LHCN-M2 (cell line): ENCODE results near the gene CEP70. TPM values are rescaled to one million over a fixed set of nuclear protein-coding genes. Genes with fewer than 3 reads are reported as not detected.
A peak's percentile ranks its signal among the peaks of the same experiment; 100 is the strongest.
"Not testable (repeated sequence)": the region's sequence is repeated elsewhere in the genome, so short reads cannot be mapped to it uniquely, and the experiment has no call there.

Experiments
- DNase-seq: peaks from one replicate; pipeline ENCODE4 v3.0.0-alpha.2; 2012; ENCODE audit warnings: low read depth
- polyA plus RNA-seq: library from polyadenylated mRNA; unstranded; fragments of >200 nt; gene quantifications from one replicate; pipeline ENCODE4 v1.2.1, GENCODE V29; 2012; ENCODE audit warnings: missing spikeins
- total RNA-seq: library from RNA; depleted of rRNA; stranded (reverse); fragments of >200 nt; gene quantifications from 2 replicates; pipeline ENCODE4 v1.2.3, GENCODE V29; 2014; rRNA removed

The CEP70 gene
- total RNA-seq, result 18.5 and 22.6 TPM in 2 replicates
- 5.7 TPM for polyA plus RNA-seq

GRCh38 chr3:138594150-138594934 lies at the start of gene CEP70:
Gene CEP70, minus strand, starts transcription at chr3:138594260. Its CDS starts 21,333 bp downstream, at chr3:138572927.
- peak; percentile 91 for DNase-seq

DNA sequence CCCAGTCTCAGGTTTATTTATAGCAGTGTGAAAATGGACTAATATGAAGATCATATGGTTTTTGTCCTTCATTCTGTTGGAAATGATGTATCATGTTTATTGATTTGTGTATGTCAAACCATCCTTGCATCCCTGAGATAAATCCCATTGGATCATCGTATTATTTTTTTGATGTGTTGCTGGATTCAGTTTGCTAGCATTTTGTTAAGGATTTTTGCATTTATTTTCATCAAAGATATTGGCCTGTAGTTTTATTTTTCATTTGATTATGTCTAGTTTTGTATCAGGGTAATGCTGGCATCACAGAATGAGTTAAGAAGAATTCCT lies 48.8 kb upstream of the CEP70 start:
- DNase-seq, result no peak

DNA sequence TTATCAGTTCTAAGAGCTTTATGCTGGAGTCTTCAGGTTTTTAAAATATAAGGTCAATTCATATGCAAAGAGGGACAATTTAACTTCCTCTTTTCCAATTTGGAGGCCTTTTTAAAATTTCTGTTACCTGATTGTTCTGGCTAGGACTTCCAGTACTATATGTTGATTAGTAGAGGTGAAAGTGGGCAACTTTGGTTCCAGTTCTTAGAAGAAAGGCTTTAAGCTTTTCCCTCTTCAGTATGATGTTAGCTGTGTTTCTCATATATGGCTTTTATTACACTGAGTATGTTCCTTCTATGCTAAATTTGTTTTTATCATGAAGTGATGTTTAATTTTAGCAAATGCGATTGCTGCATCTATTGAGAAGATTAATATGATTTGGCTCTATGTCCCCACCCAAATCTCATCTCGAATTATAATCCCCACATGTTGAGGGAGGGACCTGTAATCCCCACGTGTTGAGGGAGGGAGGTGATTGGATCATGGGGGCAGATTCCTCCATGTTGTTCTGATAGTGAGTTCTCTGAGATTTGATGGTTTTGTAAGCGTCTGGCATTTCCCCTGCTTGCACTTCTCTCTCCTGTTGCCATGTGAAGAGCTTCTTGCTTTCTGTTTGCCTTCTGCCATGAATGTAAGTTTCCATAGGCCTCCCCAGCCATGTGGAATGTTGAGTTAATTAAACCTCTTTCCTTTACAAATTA lies 48.3 kb upstream of the CEP70 start:
- no peak for DNase-seq

- no peak for DNase-seq
Measured at GRCh38 chr3:138640537-138640936, 46.5 kb upstream of the CEP70 start.

DNA sequence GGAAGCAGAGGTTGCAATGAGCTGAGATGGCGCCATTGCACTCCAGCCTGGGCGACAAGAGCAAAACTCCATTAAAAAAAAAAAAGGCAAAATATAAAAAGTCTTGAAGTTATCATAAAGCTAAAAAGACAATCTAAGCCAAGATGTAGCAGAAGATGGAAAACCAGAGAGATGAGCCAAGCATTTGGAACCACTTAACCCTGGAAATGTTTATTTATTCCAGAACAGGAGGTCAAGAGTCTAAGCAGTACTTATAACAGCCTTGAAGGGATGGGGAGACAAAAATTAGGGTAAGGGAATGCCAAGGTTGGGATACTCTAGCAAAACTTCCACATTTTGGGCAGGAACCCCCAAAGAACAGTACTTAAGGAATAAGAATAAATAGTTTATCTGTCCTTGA lies 44.6 kb upstream of the CEP70 start:
- no peak for DNase-seq

DNA sequence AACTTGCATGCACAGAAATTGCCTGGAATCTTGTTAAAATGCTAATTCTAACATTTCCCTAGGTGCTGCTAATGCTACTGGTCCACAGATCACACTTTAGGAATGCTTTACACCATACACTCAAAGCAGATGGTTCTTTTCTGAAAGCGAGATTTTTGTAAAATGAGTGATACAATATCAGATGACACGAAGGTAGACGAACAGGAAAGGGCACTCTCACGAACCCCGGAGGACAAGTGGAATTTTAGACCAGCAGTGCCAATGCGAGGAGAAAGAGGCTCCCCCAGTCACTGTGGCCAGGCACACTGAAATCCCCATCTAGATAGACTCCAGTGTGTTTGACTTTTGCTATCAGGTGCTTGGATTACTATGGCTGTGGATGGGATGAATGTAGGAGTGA lies 35.5 kb upstream of the CEP70 start:
- DNase-seq, result no peak

DNA sequence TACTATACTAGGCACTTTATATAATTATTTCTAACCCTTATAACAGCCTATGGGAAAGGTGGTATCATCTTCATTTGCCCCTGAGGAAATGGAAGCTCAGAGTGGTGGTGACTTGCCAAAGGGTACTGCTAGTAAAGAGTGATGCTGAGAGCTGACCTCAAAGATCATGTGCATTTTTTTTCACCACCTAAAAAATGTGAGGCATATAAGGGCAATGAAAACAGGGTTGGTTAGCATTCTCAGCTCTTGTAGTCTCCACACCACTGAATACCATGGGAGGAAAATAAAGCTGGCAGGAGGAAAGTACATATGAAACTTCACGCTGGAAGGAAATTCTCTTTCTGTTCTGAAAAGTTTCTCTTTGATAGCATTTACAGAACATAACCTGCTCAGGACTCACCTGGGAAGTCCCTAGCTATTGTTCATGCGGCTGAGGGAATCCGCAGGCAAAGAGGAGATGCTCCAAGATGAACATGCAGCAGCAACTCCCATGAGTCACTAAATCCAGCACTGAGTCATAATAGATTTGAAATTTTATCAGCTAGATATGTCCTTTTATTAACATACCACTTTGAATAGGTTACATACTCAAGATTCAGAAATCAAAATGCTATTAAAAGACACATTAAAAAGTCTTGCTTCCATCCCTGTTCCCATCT lies 31.8 kb upstream of the CEP70 start:
- DNase-seq, result peak; percentile 64

GRCh38 chr3:138624518-138624917 lies 30.5 kb upstream of the CEP70 start:
- DNase-seq, result no peak

DNA sequence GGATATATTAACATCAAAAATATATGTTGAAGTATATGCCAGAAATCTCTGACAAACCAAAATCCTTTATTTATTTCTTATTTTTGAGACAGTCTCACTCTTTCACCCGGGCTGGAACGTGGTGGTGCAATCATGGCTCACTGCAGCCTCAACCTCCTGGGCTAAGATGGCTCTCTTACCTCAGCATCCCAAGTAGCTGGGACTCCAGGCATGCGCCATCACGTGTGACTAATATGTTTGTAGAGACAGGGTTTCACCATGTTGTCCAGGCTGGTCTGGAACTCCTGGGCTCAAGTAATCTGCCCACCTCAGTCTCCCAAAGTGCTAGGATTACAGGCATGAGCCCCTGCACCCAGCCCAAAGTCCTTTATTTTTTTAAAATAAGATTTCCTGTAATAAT lies 26.4 kb upstream of the CEP70 start:
- DNase-seq, result no peak

- no peak for DNase-seq
Measured at GRCh38 chr3:138615462-138615861, 21.4 kb upstream of the CEP70 start.

DNA sequence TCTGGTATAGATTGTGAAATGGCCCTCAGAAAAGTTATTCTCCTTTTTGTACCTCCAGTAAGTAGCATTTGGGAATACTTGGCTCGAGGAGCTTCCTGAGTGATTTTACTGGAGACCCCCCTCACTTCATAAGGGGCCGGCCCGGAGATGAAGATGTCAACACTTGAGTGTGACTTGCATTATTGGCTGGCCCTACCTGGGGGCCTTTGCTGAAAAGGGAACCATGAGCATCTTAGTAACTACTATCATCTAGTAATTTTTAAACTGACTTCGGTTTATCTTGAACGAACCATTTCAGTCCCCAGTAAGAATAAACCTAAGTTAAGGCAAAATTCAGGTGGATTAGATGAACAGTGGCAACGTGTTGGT lies 15.8 kb upstream of the CEP70 start:
- DNase-seq, result no peak

DNA sequence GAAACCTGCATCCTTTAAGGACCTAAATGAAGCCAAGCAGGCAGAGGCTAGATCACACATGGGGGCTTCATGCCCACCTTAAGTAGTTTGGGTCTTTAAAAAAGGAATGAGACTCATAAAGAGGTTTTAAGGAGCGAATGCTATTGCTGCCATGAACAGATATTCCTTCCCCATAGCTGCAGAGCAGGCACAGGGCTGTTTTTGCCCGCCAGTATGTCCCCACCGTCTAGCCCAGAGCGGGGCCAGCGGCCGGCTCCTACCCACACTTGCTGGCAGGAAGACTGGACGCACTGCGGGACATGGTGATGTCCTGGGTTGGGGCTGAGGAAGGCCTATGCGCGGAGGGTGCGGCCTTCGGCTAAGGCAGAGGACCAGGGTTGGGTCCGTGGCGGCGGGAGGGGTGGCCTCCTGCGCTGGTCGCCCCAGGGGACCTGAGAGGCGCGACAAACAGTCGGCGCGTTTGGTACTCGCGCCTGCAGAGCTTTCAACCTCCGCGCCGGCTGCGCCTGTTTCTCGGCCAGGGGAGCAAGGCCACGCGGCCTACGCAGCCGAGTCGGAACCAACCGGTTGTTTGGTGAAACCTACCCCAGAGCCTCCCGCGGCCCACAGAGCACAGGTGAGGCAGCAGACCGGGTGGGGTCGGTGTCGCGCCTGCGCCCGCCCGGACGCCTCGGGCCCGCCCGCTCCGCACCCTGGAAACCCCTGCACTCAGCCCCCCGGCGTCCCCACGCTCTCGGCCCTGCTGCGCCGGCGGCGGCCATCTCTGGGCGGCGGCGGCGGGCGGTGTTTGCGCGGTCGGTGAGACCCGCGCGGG lies 14.5 kb upstream of the CEP70 start, which contains the start of gene FAIM:
FAIM (plus strand) TSS at position 450 of the 814 bp plus-strand sequence. CDS start 10,956 bp downstream, outside the sequence.
- peak; percentile 57 for DNase-seq

DNA sequence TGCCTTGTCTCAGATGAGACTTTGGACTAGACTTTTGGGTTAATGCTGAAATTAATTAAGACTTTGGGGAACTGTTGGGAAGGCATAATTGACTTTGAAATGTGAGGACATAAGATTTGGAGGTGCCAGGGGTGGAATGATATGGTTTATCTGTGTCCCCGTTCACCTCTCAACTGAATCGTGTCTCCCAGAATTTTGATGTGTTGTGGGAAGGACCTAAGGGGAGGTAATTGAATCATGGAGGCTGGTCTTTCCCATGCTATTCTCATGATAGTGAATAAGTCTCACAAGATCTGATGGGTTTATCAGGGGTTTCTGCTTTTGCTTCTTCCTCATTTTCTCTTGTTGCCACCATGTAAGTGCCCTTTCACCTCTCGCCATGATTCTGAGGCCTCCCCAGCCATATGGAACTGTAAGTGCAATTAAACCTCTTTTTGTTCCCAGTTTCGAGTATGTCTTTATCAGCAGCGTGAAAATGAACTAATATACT lies 10.1 kb upstream of the CEP70 start:
- DNase-seq, result not testable (repeated sequence)

- DNase-seq, result not testable (repeated sequence)
Measured at GRCh38 chr3:138601661-138602060, 7.6 kb upstream of the CEP70 start.

- no peak for DNase-seq
Measured at GRCh38 chr3:138600100-138600745, 6.2 kb upstream of the CEP70 start.

GRCh38 chr3:138598534-138598933 lies 4.5 kb upstream of the CEP70 start:
- DNase-seq, result no peak

GRCh38 chr3:138597186-138597976 lies 3.3 kb upstream of the CEP70 start:
- peak; percentile 10 for DNase-seq

GRCh38 chr3:138594935-138595610 lies 1.0 kb upstream of the CEP70 start:
- DNase-seq, result no peak

GRCh38 chr3:138593488-138594149 lies 441 bp downstream of the CEP70 start:
- no peak for DNase-seq
